Activated CD8-positive, alpha-beta memory T cell treated with anti-CD3 and anti-CD28 coated beads for 24 hours (primary cell): ENCODE results near the gene LAT.

Experiments
- DNase-seq: peaks from one replicate; pipeline ENCODE4 v3.0.0-alpha.2; 2020

The LAT gene

DNA sequence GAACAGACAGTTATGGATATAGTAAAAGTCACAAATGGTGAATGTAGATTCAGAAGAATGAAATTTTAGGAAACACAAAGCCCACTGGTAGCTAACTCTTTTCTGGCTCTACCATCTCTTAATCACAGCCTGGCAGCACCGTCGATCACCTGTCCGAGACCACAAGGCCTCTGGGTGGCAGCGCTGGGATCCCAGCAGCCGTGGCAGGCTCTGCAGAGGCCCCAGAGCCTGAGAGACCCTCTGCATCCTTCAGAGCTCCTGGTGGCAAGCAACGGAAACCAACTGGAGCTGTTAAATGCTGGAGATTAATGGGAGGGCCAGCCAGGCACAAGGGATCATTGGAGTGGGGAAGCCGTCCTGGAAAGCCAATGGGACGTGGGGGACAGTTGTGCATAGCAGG lies 26.3 kb downstream of the LAT start:
- no peak for DNase-seq

DNA sequence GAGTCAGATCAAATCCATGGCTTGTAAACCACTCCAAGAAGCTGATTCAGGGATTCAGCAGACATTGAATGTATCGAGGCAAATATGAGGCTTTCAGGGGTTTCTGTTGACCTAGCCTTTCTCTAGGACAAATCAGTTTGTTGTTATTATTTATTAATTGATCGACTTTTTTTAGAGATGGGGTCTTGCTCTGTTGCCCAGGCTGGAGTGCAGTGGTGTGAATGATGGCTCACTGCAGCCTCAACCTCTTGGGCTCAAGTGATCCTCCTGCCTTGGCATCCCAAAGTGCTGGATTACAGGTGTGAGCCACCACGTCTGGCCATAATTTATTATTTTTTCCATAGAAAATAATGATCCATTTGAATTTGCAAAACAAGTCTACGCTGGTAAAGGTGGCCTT lies 27.0 kb downstream of the LAT start:
- no peak for DNase-seq

DNA sequence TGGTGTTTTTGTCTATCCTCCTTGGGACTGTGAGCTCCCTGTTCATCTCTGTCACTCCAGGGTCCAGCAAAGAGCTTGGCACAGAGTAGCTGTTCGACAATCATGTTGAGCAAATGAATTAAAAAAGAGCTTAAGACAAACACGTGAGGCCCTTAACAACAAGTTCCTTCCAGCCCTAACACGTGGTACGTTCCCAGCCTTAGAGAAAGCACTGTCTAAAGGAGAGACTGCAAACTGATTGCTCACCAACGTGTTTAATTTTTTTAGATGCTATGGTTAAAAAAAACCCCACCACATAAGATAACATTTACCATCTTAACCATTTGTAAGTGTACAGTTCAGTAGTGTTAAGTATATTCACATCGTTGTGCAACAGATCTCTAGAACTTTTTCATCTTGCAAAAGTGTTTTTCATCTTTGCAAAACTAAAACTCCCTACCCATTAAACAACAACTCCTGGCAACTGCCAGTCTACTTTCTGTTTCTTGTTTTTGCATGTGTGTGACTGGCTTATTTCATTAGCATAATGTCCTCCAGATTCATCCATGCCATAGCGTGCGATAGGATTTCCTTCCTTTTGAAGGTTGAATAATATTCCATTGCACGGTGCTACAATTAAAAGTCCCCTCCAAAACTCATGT lies 28.2 kb downstream of the LAT start:
- peak; percentile 70 for DNase-seq

DNA sequence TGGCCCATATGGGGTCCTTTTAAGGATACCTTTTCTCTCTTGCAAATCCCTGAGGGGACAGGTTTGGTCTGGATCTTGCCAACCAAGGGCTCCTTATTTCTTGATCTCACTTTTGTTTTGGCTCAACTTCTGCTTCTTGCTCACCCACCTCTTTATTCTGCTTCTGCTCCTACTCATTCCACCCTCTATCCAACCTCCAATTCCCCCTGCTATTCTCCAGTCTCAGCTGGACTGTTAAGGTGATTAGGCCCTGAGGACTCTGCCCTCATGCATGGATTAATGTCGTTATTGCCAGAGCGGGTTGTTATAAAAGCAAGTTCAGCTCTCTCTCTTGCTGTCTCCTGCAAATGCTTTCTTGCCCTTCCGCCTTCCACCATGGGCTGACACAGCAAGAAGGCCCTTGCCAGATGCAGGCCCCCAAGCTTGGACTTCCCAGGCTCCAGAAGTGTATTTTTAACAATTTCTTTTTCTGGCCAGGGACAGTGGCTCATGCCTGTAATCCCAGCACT lies 29.8 kb downstream of the LAT start:
- DNase-seq, result no peak

DNA sequence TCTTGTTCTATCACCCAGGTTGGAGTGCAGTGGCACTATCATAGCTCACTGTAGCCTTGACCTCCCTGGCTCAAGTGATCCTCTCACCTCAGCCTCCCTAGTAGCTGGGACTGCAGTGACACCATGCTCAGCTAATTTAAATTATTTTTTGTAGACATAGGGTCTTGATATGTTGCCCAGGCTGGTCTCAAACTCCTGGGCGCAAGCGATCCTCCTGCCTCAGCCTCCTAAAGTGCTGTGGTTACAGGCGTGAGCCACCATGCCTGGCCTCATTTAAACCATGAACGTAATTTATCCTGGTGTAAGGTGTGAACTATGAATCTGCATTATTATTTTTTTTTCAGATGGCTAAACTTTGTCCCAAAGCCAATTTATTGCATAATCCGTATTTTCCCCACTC lies 37.3 kb downstream of the LAT start:
- DNase-seq, result no peak

DNA sequence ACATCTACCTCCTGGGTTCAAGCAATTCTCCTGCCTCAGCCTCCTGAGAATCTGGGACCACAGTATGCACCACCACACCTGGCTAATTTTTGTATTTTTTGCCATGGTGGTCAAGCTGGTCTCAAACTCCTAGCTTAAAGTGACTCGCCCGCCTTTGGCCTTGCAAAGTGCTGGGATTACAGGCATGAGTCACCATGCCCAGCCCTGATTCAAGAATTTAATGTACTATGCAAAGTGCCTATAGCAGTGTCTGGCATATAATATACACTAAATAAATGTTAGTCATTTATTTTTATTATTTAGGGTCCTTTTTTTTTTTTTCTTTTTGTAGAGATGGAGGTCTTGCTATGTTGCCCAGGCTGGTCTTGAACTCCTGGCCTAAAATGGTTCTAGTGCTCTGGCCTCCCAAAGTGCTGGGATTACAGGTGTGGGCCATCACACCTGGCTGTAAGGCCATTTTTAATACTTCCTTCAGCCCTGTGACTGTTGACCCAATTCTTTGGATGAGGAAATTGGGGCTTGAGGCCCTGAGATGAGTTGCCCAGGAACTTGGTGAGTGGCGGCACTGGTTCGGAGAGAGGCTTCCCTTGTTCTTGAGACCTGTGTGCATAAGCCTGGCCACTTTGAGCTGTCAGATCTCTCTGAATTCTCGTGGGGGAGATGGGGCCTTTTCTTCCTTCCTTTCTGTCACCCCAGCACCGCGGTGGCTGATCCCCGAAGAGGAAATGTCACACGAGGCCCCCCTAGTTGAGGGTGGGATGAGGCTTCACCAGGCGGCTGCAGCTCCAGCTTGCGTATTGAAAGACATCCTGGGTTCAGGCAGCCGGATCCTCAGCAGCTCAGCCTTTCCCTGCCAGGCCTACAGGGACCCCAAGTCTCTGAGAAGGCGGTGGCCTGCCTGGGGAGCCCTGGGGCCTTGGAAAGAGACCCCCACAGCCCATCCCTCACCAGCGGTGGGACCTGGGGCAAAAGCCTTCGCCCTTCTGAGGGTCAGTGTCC lies 38.7 kb downstream of the LAT start:
- peak; percentile 72 for DNase-seq

DNA sequence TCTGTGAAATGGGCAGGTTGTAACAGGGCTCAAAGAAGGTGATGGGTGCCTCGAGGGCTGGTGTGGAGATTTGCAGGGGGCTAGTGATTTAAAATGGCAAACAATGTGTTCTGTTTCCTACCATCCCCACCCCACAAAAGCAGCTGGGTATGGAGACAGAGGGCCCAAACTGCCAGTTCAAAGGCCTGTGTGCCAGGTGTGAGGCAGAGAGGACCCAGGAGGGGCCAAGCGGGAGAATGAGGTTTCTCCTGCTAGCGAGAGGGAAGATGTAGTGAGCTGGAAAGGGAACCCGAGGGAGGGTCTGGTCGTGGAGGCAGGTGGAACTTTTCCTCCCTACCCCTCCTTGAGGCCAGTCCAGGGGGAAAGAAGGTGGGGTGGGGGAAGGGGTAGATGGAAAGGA lies 39.4 kb downstream of the LAT start:
- peak; percentile 71 for DNase-seq

DNA sequence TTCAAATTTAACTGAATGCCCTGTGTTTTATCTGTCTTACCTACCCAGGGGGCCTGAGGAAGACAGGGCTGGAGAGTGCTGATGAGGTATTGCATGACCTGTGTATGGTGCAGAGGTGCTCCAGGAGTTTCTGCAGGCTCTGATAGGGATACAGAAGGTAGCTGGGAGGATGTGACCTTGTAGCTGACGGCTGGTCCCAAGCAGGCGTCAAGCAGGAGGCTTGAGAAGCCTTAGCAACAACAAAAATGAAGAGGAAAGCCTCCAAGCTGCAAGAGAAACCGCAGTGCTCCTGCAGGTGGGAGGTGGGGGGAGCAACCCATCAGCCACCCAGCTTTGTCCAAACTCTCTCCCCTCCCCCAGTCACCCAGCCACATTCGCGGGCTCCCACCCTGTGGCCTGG lies 40.4 kb downstream of the LAT start:
- DNase-seq, result peak; percentile 70

DNA sequence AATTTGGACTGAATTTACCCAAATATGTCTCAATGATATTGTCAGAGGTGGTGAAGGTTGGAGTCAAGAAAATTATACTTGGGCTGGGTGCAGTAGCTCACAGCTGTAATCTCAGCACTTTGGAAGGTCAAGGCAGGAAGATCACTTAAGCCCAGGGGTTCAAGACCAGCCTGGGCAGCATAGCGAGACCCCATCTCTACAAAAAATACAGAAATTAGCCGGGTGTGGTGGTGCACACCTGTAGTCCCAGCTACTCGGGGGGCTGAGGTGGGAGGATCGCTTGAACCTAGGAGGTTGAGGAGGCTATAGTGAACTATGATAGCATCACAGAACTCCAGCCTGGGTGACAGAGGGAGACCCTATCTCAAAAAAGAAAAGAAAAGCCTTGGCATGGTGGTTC lies 40.9 kb downstream of the LAT start:
- peak; percentile 55 for DNase-seq

DNA sequence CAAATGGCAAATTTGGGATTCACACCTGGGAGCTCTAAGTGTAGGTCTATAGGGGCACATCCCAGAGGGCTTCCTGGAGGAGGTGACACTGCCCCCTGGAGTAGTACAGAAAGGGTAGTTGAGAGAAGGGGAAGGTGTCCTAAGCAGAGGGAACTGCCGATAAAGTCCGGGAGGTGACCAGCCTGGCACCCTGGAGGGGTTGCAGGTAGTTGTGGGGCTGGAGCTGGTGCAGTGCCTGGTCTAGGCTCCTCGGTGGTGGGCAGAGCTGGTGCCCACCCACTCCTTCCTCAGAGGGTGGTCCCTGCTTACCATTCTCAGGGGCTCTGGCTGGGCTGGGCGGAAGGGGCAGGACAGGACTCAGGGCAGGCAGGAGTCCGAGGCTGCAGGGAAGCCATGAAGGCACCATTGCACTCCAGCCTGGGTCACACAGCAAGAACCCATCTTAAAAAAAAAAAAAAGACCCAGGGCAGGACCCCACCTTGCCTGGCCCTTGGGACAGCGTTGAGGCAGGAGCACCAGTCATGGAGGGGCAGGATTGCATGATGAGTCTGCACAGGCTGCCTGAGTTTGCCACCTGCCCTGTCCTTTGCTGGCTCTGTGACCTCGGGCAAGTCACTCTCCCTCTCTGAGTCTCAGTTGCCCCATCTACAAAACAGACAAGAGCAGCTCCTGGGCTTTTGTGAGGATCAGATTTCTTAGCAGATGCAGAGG lies 43.8 kb downstream of the LAT start:
- peak; percentile 59 for DNase-seq

DNA sequence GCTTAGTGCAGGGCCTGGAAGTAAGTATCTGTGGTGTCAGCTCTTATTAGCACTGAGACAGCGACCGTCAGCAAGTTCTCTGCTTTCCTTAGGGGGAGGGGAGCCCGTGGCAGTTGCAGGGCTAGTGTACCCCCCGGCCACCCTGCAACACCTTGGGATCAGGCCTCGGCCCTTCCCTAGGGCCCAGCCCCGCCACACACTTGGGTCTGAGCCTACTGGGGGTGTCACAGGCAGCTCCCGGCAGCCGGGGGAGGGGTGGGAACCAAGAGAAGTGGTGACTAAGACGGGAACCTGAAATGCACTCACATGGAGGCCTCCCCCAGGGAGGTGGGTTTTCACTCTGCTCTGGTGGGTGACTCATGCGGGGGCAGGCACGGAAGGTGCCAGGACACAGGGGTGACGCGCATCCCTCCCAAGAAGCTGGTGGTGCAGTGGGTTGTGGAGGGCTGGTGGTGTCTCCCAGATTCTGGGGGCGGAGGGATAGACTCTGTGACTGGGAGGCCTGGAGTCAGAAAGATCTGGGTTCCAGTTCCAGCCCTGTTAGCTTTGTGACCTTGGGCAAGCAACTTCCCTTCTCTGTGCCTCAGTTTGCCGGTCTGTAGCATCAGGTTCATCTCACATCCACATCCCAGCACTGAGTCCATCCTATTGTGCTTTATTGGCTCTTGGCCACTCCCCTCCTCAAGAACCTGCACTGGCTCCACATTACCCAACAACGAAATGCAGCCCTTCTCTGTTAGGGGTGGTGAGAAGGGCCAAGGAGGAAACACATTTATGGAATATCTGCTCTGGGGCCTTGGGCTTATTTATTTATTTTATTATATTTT lies 44.5 kb downstream of the LAT start:
- DNase-seq, result peak; percentile 93

DNA sequence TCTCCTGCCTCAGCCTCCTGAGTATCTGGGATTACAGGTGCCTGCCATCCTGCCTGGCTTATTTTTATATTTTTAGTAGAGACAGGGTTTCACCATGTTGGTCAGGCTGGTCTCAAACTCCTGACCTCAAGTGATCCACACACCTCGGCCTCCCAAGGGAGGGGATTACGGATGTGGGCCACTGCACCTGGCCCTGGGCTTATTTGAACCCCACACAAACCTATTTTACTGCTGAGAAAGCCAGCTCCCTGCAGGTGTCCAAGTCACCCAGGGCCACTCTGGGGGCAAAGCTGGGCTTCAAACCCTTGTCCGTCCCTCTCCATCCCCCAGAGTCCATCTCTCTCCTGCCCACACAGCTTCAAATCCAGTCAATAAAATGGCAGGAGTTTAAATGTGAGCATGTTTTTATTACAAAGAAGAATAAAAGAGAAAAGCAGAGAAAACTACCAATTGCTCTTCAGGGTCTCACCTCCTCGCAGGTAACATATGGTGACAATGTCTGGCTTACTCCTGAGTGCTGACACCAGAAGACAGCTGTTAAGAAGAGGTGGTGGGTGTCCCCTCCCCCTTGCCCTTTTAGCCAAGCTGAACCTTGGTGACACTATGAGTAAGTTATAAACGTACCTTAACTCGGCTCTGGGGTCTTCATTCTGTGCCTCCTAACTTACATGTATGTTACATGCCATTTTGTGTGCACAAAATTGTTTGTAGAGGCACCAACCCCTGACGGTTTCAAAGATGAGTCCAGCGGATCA lies 45.4 kb downstream of the LAT start:
- peak; percentile 57 for DNase-seq
